HG03432 (cell line): ENCODE results near the gene ZNF835.

Experiments used
- ATAC-seq: cut with Tn5 transposase; IDR thresholded peaks from one replicate; pipeline ENCODE4 v1.9.1; 2021; ENCODE audit warnings: mild to moderate bottlenecking, moderate library complexity; ENCODE audit not compliant: unreplicated experiment

ZNF835 gene

DNA sequence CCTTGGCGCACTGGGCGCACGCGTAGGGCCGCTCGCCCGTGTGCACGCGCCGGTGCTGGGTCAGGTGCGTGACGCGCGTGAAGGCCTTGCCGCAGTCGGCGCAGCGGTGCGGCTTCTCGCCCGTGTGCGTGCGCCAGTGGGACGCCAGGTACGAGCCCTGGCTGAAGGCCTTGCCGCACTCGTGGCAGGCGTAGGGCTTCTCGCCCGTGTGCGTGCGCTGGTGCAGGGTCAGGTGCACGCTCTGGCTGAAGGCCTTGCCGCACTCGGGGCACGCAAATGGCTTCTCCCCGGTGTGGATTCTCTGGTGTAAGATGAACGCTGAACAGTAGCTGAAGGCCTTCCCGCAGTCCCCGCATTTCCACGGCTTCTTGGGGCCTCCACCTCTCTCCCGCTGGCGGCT, 7.0 kb downstream of the ZNF835 start:
- ATAC-seq = no peak

DNA sequence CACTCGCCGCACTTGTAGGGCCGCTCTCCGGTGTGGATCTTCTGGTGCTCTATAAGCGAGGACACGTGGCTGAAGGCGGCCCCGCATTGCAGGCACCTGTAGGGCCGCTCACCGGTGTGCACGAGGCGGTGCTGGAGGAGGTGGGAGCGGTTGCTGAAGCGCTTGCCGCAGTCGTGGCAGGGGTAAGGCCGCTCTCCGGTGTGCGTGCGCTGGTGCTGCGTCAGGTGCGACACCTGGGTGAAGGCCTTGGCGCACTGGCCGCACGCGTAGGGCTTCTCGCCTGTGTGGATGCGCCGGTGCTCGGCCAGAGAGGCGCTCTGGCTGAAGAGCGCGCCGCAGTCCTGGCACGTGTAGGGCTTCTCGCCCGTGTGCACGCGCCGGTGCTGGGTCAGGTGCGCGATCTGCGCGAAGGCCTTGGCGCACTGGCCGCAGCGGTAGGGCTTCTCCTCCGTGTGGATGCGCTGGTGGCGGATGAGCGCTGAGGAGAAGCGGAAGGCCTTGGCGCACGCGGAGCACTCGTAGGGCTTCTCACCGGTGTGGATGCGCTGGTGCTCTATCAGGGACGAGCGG, 7.5 kb downstream of the ZNF835 start:
- no peak for ATAC-seq

DNA sequence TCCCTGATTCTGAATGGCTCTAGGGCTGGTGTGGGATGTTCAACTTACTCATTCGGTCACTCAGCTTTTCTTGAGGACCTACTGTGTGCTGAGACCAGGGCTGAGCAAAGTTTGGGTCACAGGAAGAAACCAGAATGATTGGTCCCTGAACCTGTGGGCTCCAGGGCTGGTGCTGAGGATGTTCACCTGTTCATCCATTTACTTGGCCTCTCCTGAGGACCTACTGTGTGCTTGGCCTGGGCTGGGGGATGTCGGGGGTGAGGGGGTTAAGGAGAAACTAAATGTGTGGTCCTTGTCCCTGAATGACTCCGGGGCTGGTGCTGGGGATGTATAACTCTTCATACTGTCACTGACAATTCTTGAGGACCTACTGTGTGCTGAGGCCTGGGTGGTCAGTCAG, 10.3 kb downstream of the ZNF835 start:
- ATAC-seq = no peak

DNA sequence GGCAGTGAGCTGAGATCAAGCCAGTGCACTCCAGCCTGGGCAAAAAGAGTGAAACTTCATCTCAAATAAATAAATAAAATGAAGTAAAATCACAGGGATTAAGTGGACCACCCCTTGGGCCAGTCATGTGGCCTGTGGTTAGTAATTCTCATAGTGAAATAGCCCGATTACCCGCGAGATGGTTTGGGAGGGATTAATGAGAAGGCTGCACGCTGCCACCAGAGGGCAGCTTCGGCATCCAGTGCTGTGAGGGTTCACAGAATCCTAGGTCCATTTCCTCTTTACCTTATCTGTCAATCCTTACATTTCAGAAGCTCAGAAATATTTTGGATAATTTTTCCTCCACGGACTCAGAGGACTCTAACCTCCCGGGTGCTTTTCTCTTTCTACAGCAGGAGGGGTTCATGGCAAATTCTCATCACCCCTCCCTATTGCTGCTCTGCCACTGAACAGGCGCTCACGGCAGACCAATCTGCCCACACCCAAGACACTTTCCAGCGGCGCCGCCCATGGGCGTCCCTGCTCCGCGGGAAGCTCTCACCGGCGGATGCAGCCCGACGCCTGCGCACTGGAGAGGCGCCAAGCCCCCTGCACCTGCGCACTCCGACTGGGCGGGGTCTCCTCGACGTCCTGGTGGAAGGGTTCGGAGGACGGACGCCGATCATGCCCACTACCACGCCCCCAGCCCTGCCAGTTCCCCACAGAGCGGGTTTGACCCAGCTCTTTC, 11.0 kb downstream of the ZNF835 start:
- ATAC-seq = no peak

DNA sequence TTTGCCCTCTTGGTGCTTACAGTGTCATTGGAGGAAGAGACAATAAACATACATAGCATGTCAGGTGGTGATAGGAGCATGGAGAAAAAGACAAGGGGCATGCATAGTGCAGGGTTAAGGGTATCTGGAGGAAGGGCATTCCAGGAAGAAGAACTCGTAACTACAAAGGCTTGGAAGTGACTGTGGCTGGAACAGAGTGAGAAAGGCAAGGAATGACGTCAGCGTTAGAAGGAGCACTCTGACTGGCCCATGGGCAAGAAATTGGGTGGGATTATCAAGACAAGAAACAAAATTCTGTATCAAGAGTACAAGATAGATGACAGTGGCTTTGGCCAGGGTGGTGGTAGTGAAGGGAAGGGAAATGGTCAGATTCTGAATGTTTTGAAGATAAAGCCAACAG, 17.4 kb downstream of the ZNF835 start:
- ATAC-seq = no peak

DNA sequence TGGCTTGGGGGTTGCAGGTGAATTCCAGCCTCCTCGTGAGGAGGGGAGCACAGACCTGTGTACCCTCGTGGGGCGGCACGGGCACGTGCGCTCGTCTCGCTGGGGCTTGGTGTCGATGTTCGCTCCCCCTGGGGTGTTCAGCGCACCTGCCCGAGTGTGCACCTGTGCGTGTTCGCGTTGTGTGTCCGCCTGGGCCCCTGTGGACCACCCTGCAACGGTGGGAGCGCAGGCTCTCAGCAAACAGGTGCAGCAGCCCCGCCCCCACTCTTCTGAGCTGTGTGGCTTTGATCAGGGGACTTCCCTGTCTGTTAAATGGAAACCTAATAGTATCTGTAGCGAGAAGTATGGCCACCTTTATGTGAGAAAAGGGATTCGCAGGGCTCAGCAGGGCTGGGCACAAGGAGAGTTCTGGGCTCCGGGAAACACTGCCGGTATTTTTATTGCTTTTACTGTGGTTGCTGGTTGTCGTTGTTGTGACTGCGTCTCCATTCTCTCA, 28.0 kb downstream of the ZNF835 start:
- ATAC-seq = no peak

DNA sequence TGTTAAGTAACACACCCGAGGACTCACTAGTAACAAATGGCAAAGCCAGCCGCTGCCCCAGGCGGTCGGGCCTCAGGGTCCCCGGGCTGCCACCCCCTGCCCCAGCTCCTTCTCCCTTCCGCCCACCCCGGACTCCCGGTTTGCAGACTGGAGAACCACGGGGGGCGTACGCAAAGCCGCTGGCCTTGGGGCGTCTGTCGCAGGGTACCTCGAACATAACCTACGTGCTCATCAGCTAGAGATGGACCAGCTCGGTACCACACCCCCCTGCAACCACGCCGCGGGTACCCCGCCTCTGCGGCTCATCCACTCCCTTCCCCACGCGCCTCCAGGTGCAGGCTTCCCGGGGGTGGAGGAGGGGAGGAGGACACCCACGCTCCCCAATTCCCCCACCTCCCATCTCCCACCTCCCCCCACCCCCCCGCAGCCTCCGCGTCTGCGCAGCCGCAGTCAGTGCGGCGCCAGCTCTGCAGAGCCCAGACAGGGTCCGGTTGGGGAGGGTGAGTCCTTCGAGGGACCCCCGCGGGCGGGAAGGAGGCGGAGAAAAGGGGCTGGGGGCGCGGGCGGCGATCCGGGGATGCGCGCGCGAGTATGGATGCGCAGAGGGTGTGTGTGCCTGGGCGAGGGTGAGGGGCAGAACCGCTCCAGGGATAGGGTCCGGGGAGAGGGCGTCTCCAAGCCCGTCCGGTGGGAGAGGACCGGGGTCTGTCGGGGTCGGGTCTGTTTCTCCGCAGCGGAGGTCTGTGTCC, 28.7 kb downstream of the ZNF835 start, which contains the start of gene SMIM17:
SMIM17 (plus strand) TSS at position 449 of the 749 bp plus-strand sequence. CDS start 2,509 bp downstream, outside the sequence.
- no peak for ATAC-seq

DNA sequence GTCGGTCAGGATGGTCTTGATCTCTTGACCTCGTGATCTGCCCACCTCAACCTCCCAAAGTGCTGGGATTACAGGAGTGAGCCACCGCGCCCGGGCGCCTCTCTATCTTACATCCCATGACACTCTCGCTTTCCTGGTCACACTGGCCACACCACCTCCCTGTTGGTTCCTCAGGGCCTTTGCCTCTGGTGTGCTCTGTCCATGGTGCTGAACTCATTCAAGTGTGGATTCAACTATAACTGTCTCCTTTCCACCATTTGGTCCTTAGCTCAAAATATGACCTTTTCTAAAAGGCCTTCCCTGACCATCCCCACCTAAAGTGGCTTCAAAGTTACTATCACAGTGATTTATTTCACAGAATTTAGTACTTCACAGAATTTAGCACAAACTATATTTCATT, 32.3 kb downstream of the ZNF835 start:
- ATAC-seq = no peak

DNA sequence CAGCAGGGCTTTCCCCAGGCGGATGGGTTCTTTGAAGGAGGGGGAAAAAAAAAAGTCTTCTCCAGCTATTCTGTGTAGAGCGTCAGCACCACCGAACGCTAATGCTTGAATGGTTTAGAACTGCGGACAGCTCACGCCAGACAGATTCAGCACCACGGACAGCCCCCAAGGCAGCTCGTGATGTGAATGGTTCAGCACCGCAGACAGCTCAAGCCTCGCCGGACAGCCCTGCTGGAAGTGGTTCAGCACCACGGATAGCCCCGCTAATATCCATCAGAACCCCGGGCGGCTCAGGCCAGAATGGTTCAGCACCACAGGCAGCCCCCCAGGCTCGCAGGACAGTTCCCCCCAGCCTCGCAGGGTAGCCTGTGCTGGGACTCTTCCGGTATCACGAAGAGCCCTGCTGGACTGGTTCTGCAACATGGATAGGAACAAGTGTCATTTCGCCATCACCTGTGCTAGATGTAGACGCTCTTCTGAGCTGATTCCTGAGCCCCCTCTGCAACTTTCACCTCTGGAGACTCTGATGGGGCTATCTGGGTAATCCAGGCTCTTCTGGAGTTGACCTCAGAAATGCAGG, 33.5 kb downstream of the ZNF835 start:
- no peak for ATAC-seq

DNA sequence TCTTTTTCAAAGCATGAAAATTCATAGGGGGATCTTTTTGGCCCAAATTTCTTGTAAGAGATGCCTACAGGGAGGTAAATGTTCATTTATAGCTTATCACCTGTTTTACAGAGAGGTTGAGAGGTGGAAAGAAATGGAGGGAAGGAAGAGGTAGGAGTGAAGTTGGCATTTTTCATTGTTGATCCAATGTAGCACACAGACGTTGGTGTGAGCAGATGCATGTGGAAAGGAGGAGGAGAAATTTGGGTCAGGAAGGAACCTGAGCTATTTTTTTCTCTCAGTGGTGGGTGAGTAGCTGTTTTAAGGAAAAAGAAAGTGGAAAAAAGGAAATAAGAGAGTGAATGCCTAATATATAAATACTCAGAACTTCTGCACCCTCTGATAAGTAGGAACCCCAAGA, 38.5 kb downstream of the ZNF835 start:
- ATAC-seq = no peak

DNA sequence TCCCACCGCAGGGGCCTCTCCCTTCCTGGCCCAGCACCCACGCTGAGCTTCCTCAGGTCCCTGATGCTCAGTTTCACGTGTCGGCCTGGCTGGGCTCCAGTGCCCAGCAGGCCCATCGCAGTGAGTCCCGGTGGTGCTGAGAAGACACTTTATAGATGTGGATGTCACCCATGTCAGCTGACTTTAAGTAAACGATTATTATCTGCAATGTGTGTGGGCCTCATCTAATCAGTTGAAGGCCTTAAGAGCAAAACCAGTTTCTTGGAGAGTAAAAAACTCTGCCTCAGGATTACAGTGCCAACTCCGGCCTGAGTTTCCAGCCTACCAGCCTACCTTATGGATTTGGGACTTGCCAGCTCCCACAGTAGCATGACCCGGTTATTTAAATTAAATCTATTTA, 45.8 kb downstream of the ZNF835 start:
- ATAC-seq = no peak

DNA sequence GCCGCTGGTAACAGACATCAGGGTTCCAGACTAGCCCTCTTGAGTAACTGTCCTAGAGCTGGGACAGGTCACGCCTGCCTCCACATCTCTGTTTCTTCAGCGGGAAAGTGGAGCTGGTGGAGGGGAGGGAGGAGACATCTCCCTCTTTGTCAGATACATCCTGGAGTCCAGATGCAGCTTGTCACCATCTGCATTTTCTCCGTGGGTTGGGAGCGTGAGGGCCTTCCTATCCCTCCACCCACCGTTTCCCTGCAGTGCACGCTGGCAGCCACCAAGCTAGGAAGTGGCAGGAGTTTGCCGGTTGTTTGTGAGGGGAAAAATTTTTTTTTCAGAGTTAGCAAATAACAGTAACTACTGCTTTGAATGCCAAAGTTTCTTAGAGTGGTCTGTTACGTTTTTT, 48.6 kb downstream of the ZNF835 start:
- no peak for ATAC-seq

DNA sequence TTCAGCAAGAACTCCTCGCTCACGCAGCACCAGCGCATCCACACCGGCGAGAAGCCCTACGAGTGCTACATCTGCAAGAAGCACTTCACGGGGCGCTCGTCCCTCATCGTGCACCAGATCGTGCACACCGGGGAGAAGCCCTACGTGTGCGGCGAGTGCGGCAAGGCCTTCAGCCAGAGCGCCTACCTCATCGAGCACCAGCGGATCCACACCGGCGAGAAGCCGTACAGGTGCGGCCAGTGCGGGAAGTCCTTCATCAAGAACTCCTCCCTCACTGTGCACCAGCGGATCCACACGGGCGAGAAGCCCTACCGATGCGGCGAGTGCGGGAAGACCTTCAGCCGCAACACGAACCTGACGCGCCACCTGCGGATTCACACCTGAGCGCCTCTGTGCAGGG, 49.2 kb downstream of the ZNF835 start:
- no peak for ATAC-seq

DNA sequence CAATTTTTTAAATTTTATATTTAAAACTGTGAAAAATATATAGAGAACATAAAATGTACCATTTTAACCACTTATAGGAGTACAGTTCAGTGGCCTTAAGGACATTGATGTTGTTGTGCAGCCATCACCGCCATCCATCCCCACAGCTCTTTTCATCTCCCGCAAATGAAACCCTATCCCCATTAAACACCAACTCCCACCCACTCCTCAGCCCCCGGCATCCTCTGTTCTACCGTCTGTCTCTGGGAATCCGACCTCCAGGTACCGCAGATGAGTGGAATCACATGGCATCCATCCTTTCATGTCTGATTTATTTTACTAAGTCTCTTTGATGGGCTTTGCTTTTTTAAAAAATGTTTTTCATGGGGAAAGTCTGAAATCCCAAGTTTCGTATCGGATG, 52.4 kb downstream of the ZNF835 start:
- ATAC-seq = no peak

DNA sequence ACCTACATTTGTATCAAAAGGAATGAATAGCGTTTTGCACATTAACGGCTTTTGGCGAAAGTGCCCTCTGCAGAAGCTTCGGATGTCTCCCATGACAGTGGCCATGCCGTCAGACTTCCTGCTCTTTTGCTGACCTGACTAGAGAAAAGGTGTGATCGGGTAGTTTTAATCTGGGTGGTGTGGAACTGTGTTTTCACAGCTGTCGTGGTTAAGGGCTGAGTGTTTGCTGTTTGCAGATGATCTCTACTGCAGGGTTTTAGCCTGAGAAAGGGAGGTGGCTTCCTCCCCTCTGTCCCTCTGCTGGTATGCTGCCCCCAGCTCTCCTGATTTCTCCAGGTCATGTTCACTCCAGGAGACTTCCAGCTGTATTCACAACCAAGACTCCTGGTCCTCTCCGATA, 54.0 kb downstream of the ZNF835 start:
- no peak for ATAC-seq

DNA sequence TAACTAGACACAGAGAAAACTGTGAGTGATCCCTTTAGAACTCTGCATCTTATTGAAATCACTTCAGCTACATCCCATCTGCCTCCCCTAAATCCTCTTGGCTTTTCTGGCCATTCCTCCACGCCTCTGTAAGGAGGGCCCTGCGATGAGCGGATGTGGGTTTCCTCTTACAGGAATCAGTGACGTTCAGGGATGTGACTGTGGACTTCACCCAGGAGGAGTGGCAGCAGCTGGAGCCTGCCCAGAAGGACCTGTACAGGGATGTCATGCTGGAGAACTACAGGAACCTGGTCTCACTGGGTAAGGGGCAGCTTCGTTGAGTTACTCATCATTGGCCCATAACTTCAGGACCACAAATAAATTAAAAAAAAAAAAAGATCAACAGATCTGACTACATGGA, 57.9 kb downstream of the ZNF835 start:
- ATAC-seq = no peak

DNA sequence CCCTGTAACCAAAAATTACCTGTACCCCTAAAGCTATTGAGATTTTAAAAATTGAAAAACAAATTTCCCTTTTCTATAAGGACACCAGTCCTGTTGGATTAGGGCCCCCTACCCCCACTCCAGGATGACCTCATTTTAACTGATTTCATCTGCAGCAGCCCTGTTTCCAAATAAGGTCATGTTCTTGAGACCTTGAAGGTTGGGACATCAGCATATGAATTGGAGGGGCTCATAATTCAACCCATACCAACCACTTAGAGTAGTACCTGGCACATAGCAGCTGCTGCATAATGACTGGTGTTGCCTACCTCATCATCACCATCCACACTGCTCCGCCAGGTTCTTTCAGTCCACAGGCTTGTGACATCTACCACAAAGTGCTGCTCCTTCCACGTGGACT, 58.8 kb downstream of the ZNF835 start:
- no peak for ATAC-seq
